Left renal pelvis (tissue), 4 donors: ENCODE measurements around the gene GAL3ST2. TPM values are rescaled to one million over a fixed set of nuclear protein-coding genes. Genes with fewer than 3 reads are reported as not detected.
"Not testable (repeated sequence)": the region's sequence is repeated elsewhere in the genome, so short reads cannot be mapped to it uniquely, and the experiment has no call there.

Experiments used
- DNase-seq, 4 donors: peaks; one replicate each; pipeline ENCODE4 v3.0.0-alpha.2; 2013; ENCODE audit warnings: low read depth in 4 of 4, low spot score in 3 of 4
- polyA plus RNA-seq, 4 donors: library from polyadenylated mRNA; unstranded; fragments of 120-200 nt; gene quantifications; one replicate each; pipeline ENCODE4 v1.2.1, GENCODE V29; 2013; ENCODE audit not compliant: insufficient read length in 4 of 4

GAL3ST2 gene
- polyA plus RNA-seq, 4 donors = 0.16 to 0.87 (median 0.28) TPM

DNA sequence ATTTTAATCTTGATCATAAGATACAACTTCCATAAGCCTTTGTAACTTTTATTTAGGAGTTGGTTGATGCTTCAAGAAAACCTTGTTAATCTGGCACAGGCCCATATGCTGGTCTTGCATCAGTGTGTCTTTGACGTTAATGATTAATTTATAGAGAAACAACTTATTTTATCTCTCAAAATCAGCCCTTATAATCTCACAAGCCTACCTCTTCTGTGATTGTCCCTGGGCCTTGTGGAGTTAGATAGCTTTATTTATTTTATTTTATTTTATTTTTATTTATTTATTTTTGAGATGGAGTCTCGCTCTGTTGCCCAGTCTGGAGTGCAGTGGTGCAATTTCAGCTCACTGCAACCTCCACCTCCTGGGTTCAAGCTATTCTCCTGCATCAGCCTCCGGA lies 5.4 kb downstream of the GAL3ST2 start:
- not testable (repeated sequence) for DNase-seq

DNA sequence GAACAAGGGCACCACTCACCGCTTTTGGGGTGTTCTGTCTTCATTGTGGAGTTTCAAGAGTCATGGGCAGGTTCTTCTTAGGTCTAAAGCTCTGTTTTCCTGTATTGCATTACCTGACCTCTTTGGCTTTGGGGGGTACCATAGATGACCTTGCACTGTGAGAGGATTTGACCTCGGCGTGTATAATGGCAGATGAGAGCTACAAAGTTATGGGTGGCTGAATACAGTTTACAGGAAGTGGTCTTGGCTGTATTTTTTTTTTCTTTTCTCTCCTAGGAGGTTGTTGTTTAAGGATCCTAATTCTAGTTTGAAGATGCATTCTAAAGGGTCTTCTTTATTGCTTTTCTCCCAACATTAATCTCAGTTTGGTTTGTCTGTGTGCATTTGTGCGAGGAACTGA lies 11.5 kb downstream of the GAL3ST2 start:
- DNase-seq = no peak

GRCh38 chr2:241788572-241788971 lies 11.9 kb downstream of the GAL3ST2 start:
- no peak for DNase-seq

- DNase-seq = not testable (repeated sequence)
These were observed 14.8 kb downstream of the GAL3ST2 start for GRCh38 chr2:241791385-241791784.

GRCh38 chr2:241793385-241793784 lies 16.8 kb downstream of the GAL3ST2 start:
- no peak for DNase-seq

DNA sequence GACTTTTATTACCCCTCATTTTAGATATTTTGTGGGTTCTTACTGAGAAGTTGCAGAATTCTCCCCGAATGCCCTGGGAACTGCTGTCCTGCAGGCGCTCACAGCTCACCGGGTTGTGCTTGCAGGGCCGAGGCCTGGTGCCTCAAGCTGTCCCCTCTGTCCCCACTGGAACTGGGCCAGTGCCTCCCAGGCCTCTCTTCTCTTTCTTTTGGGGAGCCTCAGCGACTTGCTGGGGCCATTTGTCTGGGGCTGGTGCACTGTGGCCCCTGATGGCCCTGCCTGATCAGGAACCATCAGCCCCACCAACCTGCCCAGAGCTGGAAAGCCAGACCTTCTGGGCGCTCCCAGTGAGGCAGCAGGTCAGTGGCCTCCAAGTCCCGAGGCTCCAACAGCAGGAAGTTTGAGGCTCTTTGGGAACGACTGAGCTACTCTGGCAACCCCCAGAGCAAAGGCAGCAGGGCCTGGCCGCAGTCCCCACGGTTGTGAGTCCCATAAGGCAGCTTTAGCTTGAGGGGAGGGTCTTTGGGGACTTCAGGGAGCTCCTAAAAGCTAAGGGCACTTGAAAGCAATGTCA lies 17.7 kb downstream of the GAL3ST2 start:
- no peak for DNase-seq

GRCh38 chr2:241795021-241795999 lies 18.7 kb downstream of the GAL3ST2 start:
- DNase-seq = no peak

DNA sequence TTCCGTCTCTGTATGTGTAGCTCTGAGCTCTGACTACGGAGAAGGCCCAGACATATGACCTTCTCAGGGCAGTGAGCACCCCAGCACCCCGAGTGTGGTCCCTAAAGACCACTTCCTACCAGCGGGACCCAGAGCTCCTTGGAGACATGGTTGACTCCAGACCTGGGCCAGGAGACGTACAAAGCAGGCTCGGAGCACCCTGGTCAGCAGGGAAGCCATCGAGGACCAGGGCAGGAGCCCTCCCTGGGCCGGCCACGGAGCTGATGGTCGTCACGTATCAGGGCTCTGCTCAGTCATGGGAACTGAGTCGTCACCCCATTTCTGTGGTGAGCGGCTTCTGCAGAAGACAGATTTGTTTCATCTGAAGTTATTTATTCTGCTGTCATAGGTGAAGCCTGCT lies 19.6 kb downstream of the GAL3ST2 start:
- DNase-seq = no peak

DNA sequence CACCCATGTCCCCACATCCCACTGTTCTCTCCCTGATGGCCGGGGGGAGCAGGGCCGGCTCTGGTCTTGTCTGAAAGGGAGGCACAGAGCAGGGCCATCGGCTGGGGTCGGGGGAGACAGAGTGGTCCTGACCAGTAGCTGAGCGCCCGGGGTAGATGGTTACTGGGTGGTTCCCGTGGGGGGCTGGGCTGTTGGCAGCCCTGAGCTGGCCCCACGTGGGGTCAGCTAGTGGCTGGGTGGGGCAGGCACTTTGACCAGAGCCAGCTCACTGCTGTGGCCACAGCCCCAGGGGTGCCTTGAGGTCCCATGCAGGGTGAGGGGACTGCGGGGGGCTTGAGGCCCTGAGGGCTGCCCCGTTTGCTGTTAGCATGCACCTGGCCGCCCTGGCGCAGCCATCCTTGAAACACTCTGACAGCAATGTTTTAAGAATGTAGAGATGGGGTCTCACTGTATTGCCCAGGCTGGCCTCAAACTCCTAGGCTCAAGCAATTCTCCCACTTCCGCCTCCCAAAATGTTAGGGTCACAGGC lies 20.1 kb downstream of the GAL3ST2 start:
- DNase-seq = no peak

DNA sequence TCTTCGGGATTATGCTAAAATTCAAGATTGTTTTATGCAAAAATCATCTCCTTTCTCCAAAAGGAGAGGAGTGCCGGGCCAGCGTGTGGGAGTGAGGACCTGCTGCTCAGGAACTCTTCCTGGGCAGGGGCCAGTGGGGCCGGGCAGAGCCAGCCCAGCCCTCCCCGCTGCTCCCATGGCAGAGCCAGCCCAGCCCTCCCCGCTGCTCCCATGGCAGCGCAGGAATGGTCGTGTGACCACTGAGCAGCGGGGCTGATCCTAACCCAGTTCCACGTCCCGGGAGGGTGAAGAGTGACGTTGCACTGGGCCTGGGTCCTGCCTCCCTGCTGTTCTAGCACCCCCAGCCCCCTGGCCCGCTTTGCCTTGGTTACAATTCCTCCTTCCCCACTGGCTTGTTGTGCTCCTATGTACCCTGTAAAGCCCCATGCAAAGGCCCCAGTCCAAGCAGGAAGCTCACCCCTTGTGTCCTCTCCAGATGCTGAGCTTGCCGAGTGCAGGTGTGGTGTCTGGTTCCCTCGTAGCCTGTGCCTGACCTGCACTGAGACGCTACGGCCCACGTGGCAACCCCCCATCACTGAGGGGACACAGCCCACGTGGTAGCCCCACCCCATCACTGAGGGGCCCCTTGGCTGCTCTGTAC lies 20.9 kb downstream of the GAL3ST2 start:
- DNase-seq = no peak

- no peak for DNase-seq
These were observed 21.5 kb downstream of the GAL3ST2 start for GRCh38 chr2:241798081-241798630.

DNA sequence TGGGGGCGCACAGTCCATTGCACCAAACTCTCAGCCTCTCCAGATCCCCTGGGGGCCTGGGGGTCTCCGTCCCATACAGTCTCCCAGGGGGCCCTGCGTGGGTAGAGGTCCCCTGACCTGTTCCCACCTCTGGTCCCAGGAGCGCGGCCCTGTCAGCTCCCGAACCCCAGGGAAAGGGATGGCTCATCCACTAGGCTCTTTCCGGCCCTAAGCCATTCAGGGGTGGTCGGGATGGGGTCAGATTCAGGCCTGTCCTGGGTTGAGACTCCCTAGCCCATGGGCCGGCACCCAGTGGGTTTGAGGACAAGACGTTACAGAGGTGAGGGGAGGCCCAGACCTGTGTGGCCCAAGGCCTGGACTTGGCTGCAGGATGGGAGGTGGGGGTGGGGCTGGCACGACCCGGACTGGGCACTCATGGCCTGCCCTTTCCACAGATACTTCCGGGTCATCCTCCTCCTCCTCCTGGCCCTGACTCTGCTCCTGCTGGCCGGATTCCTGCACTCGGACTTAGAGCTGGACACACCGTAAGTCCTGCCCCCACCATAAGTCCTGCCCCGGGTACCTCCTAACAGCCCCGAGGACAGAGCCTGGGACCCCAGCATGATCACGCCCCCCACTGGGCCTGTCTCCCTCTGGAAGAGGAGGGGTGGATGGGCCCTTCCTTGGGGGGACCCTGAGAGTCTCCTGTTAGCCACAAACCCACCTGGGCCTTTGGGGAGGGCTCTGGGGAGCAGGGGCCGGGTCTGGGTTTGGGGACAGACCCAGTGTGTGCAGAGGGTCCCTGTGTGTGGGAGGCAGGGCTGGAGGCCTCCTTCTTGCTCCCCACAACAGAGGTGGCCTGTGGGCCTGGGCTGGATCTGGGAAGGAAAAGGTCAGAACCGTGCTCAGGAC lies 22.3 kb downstream of the GAL3ST2 start:
- no peak for DNase-seq

DNA sequence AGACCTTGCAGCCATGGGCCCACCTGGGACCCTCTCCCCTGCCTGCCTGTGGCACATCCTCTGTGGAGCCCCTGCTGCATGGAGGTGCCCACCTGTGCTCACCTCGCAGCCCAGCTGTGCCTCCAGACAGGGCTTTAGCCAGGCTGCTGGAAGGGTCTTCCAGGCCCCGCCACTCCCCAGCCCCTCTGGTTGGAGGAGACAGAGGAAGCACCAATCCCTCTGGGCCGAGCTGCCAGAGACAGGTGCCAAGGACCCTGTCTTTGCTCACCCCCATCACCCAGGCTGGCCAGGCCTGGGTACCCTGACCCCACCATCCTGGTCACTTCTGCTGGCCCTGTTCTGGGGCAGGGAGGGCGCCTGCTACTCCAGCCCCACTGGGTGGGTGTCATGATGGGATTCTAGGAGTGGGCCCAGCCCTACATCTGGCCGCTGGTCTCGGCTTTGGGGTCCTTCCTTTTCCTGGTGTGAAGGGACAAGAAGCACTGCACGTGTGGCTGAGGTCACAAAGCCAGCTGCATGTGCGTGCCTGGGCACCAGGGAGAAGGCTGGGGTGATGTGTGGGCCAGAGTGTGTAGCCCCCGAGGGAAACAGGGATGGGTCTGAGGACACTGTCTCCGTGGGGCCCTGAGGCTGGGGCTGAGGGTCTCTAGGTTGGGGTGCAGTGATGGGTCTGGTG lies 23.0 kb downstream of the GAL3ST2 start:
- no peak for DNase-seq

DNA sequence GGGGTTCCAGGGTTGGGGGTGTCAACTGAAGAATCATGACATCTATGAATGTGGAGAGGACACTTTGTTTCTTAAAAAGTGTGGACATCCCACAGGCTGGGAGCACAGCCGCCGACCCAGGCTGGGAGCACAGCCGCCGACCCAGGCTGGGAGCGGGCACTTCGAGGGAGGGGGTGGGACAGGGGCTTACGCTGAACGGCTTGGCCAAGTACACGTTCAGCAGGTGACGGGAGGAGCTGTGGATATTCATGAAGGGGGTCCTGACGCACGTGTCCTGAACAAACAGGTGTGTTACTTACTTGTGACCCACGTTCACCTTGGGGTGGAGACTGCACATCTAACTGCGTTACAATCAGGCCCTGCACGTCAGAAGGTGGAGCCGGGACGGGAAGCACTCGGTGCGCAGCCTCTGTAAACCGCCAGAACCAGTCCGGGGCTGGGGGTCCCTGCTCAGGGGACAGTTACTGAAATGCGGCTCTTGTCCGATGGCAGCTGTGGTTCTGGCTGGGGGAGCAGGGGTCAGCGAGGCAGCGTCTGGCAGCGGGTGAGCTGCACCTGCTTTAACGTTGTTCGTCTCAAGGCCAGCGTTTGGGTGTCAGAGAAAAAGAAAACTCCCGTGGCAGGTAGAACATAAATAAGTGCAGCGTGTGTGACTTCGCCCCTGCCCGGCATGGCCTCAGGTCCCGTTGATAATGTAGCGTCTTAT lies 23.7 kb downstream of the GAL3ST2 start:
- not testable (repeated sequence) for DNase-seq

GRCh38 chr2:241801611-241802420 lies 25.2 kb downstream of the GAL3ST2 start:
- DNase-seq = no peak

GRCh38 chr2:241802421-241803318 lies 26.0 kb downstream of the GAL3ST2 start:
- DNase-seq = no peak
